GM12878 (cell line): ENCODE measurements around the gene MZB1. TPM values are rescaled to one million over a fixed set of nuclear protein-coding genes. Genes with fewer than 3 reads are reported as not detected.

Experiments
- ATAC-seq: fragments of 200-7000 bp; cut with Tn5 transposase; 3 replicates; pipeline ENCODE4 v1.9.1; 2020; ENCODE audit warnings: mild to moderate bottlenecking, moderate library complexity
- BruUV-seq: library from RNA; stranded (reverse); fragments of 400-500 nt; replicated peaks from 2 replicates; lab custom pipeline; 2021; lab: Mats Ljungman, UMichigan
- CTCF ChIA-PET: fragments of 300-600 bp; sonication (Branson Sonifier 250); formaldehyde crosslinking; extraction: SDS; loops from one replicate; lab custom pipeline; 2021; ENCODE audit warnings: inconsistent platforms; lab: Yijun Ruan, JAX
- POLR2A ChIA-PET: fragments of 350-600 bp; formaldehyde crosslinking; extraction: SDS; loops from one replicate; lab custom pipeline; 2021; ENCODE audit warnings: inconsistent platforms; lab: Charles Lee
- RAD21 ChIA-PET: fragments of 300-600 bp; sonication (Branson Sonifier 250); formaldehyde crosslinking; loops from one replicate; lab custom pipeline; 2023; ENCODE audit warnings: antibody characterized with exemption; ENCODE audit not compliant: unreplicated experiment; lab: Charles Lee
- SMC1A ChIA-PET: fragments of 300-600 bp; sonication (Branson Sonifier 250); formaldehyde crosslinking; loops from one replicate; lab custom pipeline; 2023; ENCODE audit not compliant: unreplicated experiment, uncharacterized antibody; lab: Charles Lee
- DNase-seq: peaks from one replicate; pipeline ENCODE4 v3.0.0-alpha.2; 2011; ENCODE audit warnings: low read depth, low spot score
- FAIRE-seq: peaks from 3 replicates; lab custom pipeline; 2011; peaks lifted over from hg19 to GRCh38; lab: Jason Lieb, UNC
- H2AFZ ChIP-seq: 2 replicates; pipeline ENCODE4 v1.6.0; 2011; ENCODE audit warnings: low read depth, low read length, control low read depth; ENCODE audit not compliant: control insufficient read depth
- H3K27ac ChIP-seq: 2 replicates; pipeline ENCODE4 v1.5.1; 2011; ENCODE audit warnings: control low read depth; ENCODE audit not compliant: control insufficient read depth, insufficient read depth
- H3K27me3 ChIP-seq, 2 experiments: replicated peaks in 1 of 2; 2 replicates each; pipeline versions ENCODE4 v1.6.0 to v1.6.1; 2011; ENCODE audit warnings: low read length in 1 of 2; ENCODE audit not compliant: control insufficient read depth in 2 of 2, insufficient read depth in 2 of 2
- H3K36me3 ChIP-seq, 2 experiments: 2 replicates each; pipeline ENCODE4 v1.5.1; 2011; ENCODE audit warnings: low read length in 1 of 2; ENCODE audit not compliant: control insufficient read depth in 2 of 2, insufficient read depth in 2 of 2
- H3K4me1 ChIP-seq: 2 replicates; pipeline ENCODE4 v1.6.1; 2011; ENCODE audit warnings: mild to moderate bottlenecking, low read length, moderate library complexity, mixed read lengths; ENCODE audit not compliant: control insufficient read depth, insufficient read depth
- H3K4me2 ChIP-seq: 2 replicates; pipeline ENCODE4 v1.6.0; 2011; ENCODE audit warnings: control low read depth; ENCODE audit not compliant: control insufficient read depth, insufficient read depth
- H3K4me3 ChIP-seq: fragments of 200-600 bp; sonication (generic); 2 replicates; pipeline ENCODE4 v1.5.1; 2016
- H3K79me2 ChIP-seq: 2 replicates; pipeline ENCODE4 v1.6.0; 2011; ENCODE audit warnings: low read length; ENCODE audit not compliant: control insufficient read depth, insufficient read depth
- H3K9ac ChIP-seq: 2 replicates; pipeline ENCODE4 v1.8.0; 2011; ENCODE audit warnings: low read length, control low read depth, mixed read lengths; ENCODE audit not compliant: control insufficient read depth, insufficient read depth
- H3K9me3 ChIP-seq: replicated peaks from 3 replicates; pipeline ENCODE4 v1.5.1; 2011; ENCODE audit warnings: mild to moderate bottlenecking, low read length; ENCODE audit not compliant: control insufficient read depth, insufficient read depth
- H4K20me1 ChIP-seq: 2 replicates; pipeline ENCODE4 v1.6.0; 2011; ENCODE audit not compliant: control insufficient read depth, insufficient read depth
- BACH1 ChIP-seq: fragments of 450-650 bp; IDR thresholded peaks from 2 replicates; pipeline ENCODE4 v1.6.1; 2017; ENCODE audit warnings: mild to moderate bottlenecking, borderline replicate concordance
- BHLHE40 ChIP-seq, 2 experiments: fragments of 450-650 bp in 1 of 2; IDR thresholded peaks; 2 replicates each; pipeline ENCODE4 v1.6.1; 2011 to 2017; ENCODE audit warnings: low read depth in 2 of 2, borderline replicate concordance in 1 of 2, improper control_type of control experiment in 1 of 2, low read length in 1 of 2, mild to moderate bottlenecking in 1 of 2
- DPF2 ChIP-seq: fragments of 450-650 bp; IDR thresholded peaks from 2 replicates; pipeline ENCODE4 v1.6.1; 2017; ENCODE audit warnings: mild to moderate bottlenecking
- ESRRA ChIP-seq: IDR thresholded peaks from 2 replicates; pipeline ENCODE4 v1.6.1; 2012; ENCODE audit warnings: mild to moderate bottlenecking, low read length, improper control_type of control experiment
- GATAD2B ChIP-seq: fragments of 450-650 bp; conservative IDR thresholded peaks from 2 replicates; pipeline ENCODE4 v1.6.1; 2017; ENCODE audit warnings: low read depth, mild to moderate bottlenecking, moderate library complexity
- HDAC6 ChIP-seq: fragments of 200-600 bp; sonication (generic); IDR thresholded peaks from one replicate; pipeline ENCODE4 v1.8.0; 2017; ENCODE audit warnings: antibody characterized with exemption; ENCODE audit not compliant: unreplicated experiment
- HDGF ChIP-seq: fragments of 450-650 bp; IDR thresholded peaks from 2 replicates; pipeline ENCODE4 v1.6.1; 2016; ENCODE audit warnings: antibody characterized with exemption
- IKZF1 ChIP-seq: fragments of 450-650 bp; conservative IDR thresholded peaks from 2 replicates; pipeline ENCODE4 v1.6.1; 2017; ENCODE audit warnings: antibody characterized with exemption, mild to moderate bottlenecking
- LARP7 ChIP-seq: fragments of 450-650 bp; IDR thresholded peaks from 2 replicates; pipeline ENCODE4 v1.6.1; 2017; ENCODE audit warnings: mild to moderate bottlenecking
- NR2C1 ChIP-seq: fragments of 450-650 bp; IDR thresholded peaks from 2 replicates; pipeline ENCODE4 v1.6.1; 2017; ENCODE audit warnings: antibody characterized with exemption, mild to moderate bottlenecking, moderate library complexity
- PML ChIP-seq: IDR thresholded peaks from 2 replicates; pipeline ENCODE4 v1.6.1; 2012; ENCODE audit warnings: low read length, inconsistent platforms
- RB1 ChIP-seq: fragments of 450-650 bp; formaldehyde crosslinking; IDR thresholded peaks from 2 replicates; pipeline ENCODE4 v1.6.1; 2017; ENCODE audit warnings: mild to moderate bottlenecking, borderline replicate concordance
- SMARCA5 ChIP-seq: fragments of 450-650 bp; IDR thresholded peaks from 2 replicates; pipeline ENCODE4 v1.6.1; 2017; ENCODE audit warnings: mild to moderate bottlenecking
- SP1 ChIP-seq: IDR thresholded peaks from one replicate; pipeline ENCODE4 v1.6.1; 2011; ENCODE audit warnings: low read depth, low read length
- SREBF2 ChIP-seq: IDR thresholded peaks from 2 replicates; pipeline ENCODE4 v1.6.1; 2012; ENCODE audit warnings: mild to moderate bottlenecking, low read length
- TAF1 ChIP-seq: IDR thresholded peaks from 2 replicates; pipeline ENCODE4 v1.6.1; 2011; ENCODE audit warnings: mild to moderate bottlenecking, low read depth, low read length, borderline replicate concordance
- TCF12 ChIP-seq: IDR thresholded peaks from 2 replicates; pipeline ENCODE4 v1.6.1; 2011; ENCODE audit warnings: low read depth, mild to moderate bottlenecking, low read length
- WRNIP1 ChIP-seq: IDR thresholded peaks from 2 replicates; pipeline ENCODE4 v1.6.1; 2011; ENCODE audit warnings: low read depth, low read length, improper control_type of control experiment, borderline replicate concordance
- ZBED1 ChIP-seq: IDR thresholded peaks from 2 replicates; pipeline ENCODE4 v1.6.1; 2016; ENCODE audit warnings: borderline replicate concordance
- ZNF207 ChIP-seq: fragments of 450-650 bp; IDR thresholded peaks from 2 replicates; pipeline ENCODE4 v1.6.1; 2014; ENCODE audit warnings: antibody characterized with exemption, mild to moderate bottlenecking, borderline replicate concordance
- ZNF217 ChIP-seq: fragments of 450-650 bp; IDR thresholded peaks from 2 replicates; pipeline ENCODE4 v1.6.1; 2017; ENCODE audit warnings: antibody characterized with exemption, mild to moderate bottlenecking
- WGBS: methylation state at CpG from one replicate; pipeline ENCODE4 v1.1.6; 2016; ENCODE audit warnings: low lambda C conversion rate; ENCODE audit not compliant: insufficient replicate concordance, insufficient coverage; ENCODE audit errors: missing lambda C conversion rate; 5-methylcytosine and 5-hydroxymethylcytosine counted together
- in situ Hi-C: fragments of 300-500 bp; cut with MboI; formaldehyde crosslinking; loops from 9 replicates; pipeline ENCODE4 v1.14.3; 2018; ENCODE audit warnings: mixed read lengths
- intact Hi-C: fragments of 100-400 bp; cut with micrococcal nuclease; formaldehyde crosslinking; loops from one replicate; pipeline ENCODE4 v1.14.2; 2022; ENCODE audit not compliant: unreplicated experiment
- polyA plus RNA-seq, 11 experiments: library from polyadenylated mRNA; depleted of rRNA in 4 of 11; unstranded in 6 of 11; stranded (reverse) in 5 of 11; fragments of >200 nt; fragmentation: Nextera tagmentation in 4 of 11; fragmentation: Illumina TruSeq in 1 of 11; extraction: Ambion mirVana in 4 of 11; extraction: Trizol in 1 of 11; gene quantifications; 1 replicate in 1 of 11; 2 replicates in 10 of 11; pipeline versions ENCODE4 v1.2.1 to v1.2.3, GENCODE V29; 2011 to 2016; ENCODE audit warnings: inconsistent platforms in 2 of 11, missing spikeins in 2 of 11, low read depth in 1 of 11
- total RNA-seq, 4 experiments: library from RNA; depleted of rRNA in 3 of 4; stranded (reverse); fragments of >200 nt in 3 of 4; fragmentation: Illumina TruSeq in 1 of 4; extraction: Trizol in 1 of 4; gene quantifications; 2 replicates each; pipeline versions ENCODE4 v1.2.1 to v1.2.3, GENCODE V29; 2013 to 2021
- TF ChIP-seq, protein P1 (sequence below): IDR thresholded peaks from 2 replicates; pipeline ENCODE4 v1.6.1; 2011; ENCODE audit warnings: mild to moderate bottlenecking, low read depth, low read length, moderate library complexity; ENCODE audit not compliant: insufficient replicate concordance
- TF ChIP-seq, protein P2 (sequence below): fragments of 450-650 bp; IDR thresholded peaks from 2 replicates; pipeline ENCODE4 v1.6.1; 2017; ENCODE audit warnings: borderline replicate concordance

The MZB1 gene
- total and polyA plus RNA-seq, 10 of the 15 experiments (the other 5 are each of a cell fraction or from before 2014, with no cell fraction given): 19.3 to 406 (median 188) TPM

- WGBS: under 1% methylated on average over 36 of the region's 36 CpGs
- ChIA-PET RAD21 (interaction anchor here (1.0 to 5.8 kb wide), 10 partner anchors 11 to 567 kb away, joined by 3 to 42 read pairs (median 8); partner anchors contain the start of genes MATR3, PAIP2 and SPATA24), CTCF (interaction anchor here (1.0 to 4.4 kb wide), 9 partner anchors 11 to 141 kb away, joined by 3 to 35 read pairs (median 8); partner anchors contain the start of genes PAIP2 and SPATA24), POLR2A (interaction anchor here (0.9 to 6.8 kb wide), 9 partner anchors 9 to 169 kb away, joined by 3 to 74 read pairs (median 7); partner anchors contain the start of genes MATR3, PAIP2, SPATA24 and UBE2D2), SMC1A (interaction anchor here (0.8 to 3.0 kb wide), 6 partner anchors 9 to 140 kb away, joined by 3 to 26 read pairs (median 8); partner anchors contain the start of gene PAIP2)
- Histone ChIP-seq H3K27ac (peak overlapping the region; percentile 90), H3K9ac (peak overlapping the region; percentile 97), H3K4me1 (peaks cover 54% of the 10 kb centered on the region), H3K27me3 (no peaks in the 10 kb centered on the region), H3K36me3 (peaks cover 0 to 7% of the 10 kb centered on the region in 2 experiments; a peak in 2 of 4 replicates), H3K4me2 (peak overlapping the region; percentile 73), H2AFZ (peak overlapping the region; percentile 86), H3K4me3 (peak overlapping the region; percentile 87), H3K79me2 (peaks cover 84% of the 10 kb centered on the region), H3K9me3 (no peaks in the 10 kb centered on the region), H4K20me1 (no peaks in the 10 kb centered on the region)
- ATAC-seq: peak; percentile 27; the same call in 2 of the 3 replicates
- FAIRE-seq: no peak
- BruUV-seq: no TSS peak
- in situ Hi-C loops (no loop called here), intact Hi-C loops (loop anchor here (2.0 to 5.0 kb wide), 4 partner anchors 52 to 140 kb away; partner anchors contain the start of genes MATR3 and PAIP2)
- DNase-seq: no peak
- TF ChIP-seq SMARCA5: no peak
- TF ChIP-seq GATAD2B: peak; percentile 73; the same call in 1 of the 2 replicates
- no peak for TF ChIP-seq IKZF1
- TF ChIP-seq DPF2: peak; percentile 87
- TF ChIP-seq, protein P1, sequence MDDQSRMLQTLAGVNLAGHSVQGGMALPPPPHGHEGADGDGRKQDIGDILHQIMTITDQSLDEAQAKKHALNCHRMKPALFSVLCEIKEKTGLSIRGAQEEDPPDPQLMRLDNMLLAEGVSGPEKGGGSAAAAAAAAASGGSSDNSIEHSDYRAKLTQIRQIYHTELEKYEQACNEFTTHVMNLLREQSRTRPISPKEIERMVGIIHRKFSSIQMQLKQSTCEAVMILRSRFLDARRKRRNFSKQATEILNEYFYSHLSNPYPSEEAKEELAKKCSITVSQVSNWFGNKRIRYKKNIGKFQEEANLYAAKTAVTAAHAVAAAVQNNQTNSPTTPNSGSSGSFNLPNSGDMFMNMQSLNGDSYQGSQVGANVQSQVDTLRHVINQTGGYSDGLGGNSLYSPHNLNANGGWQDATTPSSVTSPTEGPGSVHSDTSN: no peak
- TF ChIP-seq HDAC6: no peak
- TF ChIP-seq LARP7: peak; percentile 89; the same call in 1 of the 2 replicates
- TF ChIP-seq ZBED1: no peak
- TF ChIP-seq HDGF: no peak
- 0 out of 2 replicates have a peak, but pooled peaks have one; percentile 42 for TF ChIP-seq RB1
- no peak for TF ChIP-seq PML
- TF ChIP-seq TCF12: 0 out of 2 replicates have a peak, but pooled peaks have one; percentile 4
- TF ChIP-seq ESRRA: no peak
- no peak for TF ChIP-seq BHLHE40 (IDR thresholded peaks at IDR 0.05; ENCODE audit: borderline replicate concordance in 1 of 2, low read depth in 2 of 2, low read length in 1 of 2)
- TF ChIP-seq, protein P2, sequence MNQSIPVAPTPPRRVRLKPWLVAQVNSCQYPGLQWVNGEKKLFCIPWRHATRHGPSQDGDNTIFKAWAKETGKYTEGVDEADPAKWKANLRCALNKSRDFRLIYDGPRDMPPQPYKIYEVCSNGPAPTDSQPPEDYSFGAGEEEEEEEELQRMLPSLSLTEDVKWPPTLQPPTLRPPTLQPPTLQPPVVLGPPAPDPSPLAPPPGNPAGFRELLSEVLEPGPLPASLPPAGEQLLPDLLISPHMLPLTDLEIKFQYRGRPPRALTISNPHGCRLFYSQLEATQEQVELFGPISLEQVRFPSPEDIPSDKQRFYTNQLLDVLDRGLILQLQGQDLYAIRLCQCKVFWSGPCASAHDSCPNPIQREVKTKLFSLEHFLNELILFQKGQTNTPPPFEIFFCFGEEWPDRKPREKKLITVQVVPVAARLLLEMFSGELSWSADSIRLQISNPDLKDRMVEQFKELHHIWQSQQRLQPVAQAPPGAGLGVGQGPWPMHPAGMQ: no peak
- peak; percentile 82 for TF ChIP-seq BACH1
- TF ChIP-seq TAF1: no peak; the same call in 1 of the 2 replicates
- TF ChIP-seq SP1: no peak
- TF ChIP-seq SREBF2: no peak
- TF ChIP-seq WRNIP1: no peak
- 0 out of 2 replicates have a peak, but pooled peaks have one; percentile 46 for TF ChIP-seq ZNF207
- 0 out of 2 replicates have a peak, but pooled peaks have one; percentile 21 for TF ChIP-seq NR2C1
- peak; percentile 49; the same call in 1 of the 2 replicates for TF ChIP-seq ZNF217
Observed at GRCh38 chr5:139392324-139392677, 2.6 kb upstream of the MZB1 start.
